NCI-H510A treated with DMSO at 0.1 percent for 48 hours (cell line): Measurements from ENCODE around the gene TTYH1.

Source experiments
- DNase-seq: peaks from one replicate; lab custom pipeline; 2025; lab: John Stamatoyannopoulos, UW

Gene TTYH1

DNA sequence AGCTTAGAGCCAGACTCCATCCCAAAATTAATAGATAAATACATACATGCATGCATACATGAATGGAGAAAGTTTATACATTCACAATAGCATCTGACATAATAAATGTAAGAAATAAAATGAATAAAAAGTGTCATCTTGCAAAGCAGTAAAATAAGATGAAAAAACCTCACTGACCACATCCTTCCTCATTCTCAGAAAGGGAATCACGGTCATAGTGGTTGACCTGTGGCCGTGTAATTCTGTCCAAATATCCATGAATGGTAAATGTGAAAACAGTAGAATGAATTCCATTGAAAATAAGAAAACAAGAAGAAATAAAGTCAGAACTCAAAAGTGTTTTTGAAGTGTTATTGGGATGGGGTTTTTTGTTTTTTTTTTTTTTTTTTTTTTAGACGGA is 67.6 kb downstream of the TTYH1 start:
- DNase-seq = no peak

DNA sequence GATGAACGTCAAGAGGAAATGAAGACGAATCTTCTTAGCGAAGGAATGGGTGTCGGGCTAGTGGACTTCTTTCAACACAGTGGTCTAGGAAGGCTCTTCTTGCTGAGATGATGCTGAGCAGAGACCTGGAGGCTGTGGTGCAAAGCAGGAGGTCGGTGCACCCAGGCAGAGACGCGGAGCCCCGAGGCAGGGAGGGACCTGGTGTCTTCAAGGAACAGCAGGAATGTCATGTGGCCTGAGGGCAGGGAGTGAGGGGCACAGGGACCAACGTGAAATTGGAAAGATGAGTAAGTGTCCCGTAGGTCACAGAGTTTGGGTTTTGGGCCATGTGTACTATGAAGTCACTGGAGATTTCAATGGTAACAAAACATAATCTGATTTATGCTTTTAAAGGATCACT is 69.2 kb downstream of the TTYH1 start:
- no peak for DNase-seq

DNA sequence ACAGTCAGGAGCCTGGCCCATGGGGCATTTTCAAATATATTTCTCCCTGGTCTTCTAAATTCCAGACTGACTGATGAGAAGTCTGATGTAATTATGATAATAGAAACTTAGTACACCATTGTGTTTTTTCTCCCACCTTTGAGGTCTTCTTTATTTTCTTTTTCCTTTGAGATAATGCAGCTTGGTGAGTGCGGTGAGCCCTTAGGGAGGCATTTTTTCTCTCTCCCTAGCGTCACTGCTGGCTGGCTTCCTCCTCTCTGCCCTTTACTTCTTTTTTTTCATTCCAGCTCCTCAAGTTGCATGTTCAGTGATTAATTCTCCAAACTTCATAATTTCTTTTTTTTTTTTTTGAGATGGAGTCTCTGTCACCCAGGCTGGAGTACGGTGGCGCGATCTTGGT is 70.6 kb downstream of the TTYH1 start:
- DNase-seq = no peak
